ENCODE results near the gene TYW1B.
"Not testable (repeated sequence)": the region's sequence is repeated elsewhere in the genome, so short reads cannot be mapped to it uniquely, and the experiment has no call there.

The TYW1B gene

GRCh38 chr7:72722694-72723093, 105.3 kb downstream of the TYW1B start:
- FAIRE-seq; DNase-seq (ENCODE audit: insufficient read length, low spot score): not testable (repeated sequence)

DNA sequence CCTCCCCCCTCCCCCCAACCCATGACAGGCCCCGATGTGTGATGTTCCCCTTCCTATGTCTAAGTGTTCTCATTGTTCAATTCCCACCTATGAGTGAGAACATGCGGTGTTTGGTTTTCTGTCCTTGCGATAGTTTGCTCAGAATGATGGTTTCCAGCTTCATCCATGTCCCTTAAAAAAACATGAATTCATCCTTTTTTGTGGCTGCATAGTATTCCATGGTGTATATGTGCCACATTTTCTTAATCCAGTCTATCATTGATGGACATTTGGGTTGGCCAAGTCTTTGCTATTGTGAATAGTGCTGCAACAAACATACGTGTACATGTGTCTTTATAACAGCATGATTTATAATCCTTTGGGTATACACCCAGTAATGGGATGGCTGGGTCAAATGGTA, 107.1 kb downstream of the TYW1B start:
- FAIRE-seq; DNase-seq (ENCODE audit: insufficient read length, low spot score): not testable (repeated sequence)

GRCh38 chr7:72717252-72717774, 110.7 kb downstream of the TYW1B start:
- not testable (repeated sequence) for FAIRE-seq; DNase-seq (ENCODE audit: insufficient read length, low spot score)

- FAIRE-seq; DNase-seq (ENCODE audit: insufficient read length, low spot score): not testable (repeated sequence)
Observed at GRCh38 chr7:72711927-72712326, 116.1 kb downstream of the TYW1B start.

- FAIRE-seq (no peak), DNase-seq (ENCODE audit: insufficient read length, low spot score) (no peak)
- TF ChIP-seq CTCF (IDR thresholded peaks at IDR 0.05; ENCODE audit: insufficient read depth, missing control alignments) = no peak
Observed at GRCh38 chr7:72710983-72711382, 117.0 kb downstream of the TYW1B start.

- DNase-seq (ENCODE audit: insufficient read length, low spot score) = no peak
- FAIRE-seq = no peak
- TF ChIP-seq CTCF (IDR thresholded peaks at IDR 0.05; ENCODE audit: insufficient read depth, missing control alignments) = no peak
Observed at GRCh38 chr7:72709909-72710308, 118.1 kb downstream of the TYW1B start.

DNA sequence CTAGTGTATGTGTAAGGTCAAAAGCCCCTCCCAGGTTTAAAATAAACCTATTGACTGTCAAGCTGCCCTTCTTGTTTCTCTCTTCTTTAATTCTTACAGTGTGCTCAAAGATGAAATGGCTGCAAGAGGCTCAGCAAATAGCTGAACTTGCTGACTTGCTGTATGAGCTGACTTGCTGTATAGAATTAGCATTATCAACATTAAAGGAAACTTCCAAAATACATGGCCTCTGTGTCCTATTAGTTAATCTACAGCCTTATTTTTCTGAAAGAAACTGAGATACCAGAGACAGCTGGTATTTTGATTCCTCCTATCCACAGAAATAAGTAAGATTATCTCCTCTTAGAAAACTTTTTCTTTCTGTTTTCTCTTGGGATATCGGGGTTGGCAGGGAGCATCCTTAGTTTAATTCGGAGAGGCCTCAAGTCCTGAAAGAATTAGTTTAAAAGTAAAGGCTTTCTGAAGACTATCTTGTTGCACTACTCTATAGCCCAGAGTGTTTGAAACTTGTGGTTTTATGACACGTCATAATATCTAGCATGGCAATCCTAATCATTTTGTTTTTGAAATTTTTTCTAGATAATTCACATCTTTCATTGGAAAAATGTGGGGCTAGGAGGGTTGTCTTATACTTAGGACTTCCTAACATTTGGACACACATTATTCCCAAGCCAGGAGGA, 119.5 kb downstream of the TYW1B start:
- DNase-seq (ENCODE audit: insufficient read length, low spot score); FAIRE-seq: not testable (repeated sequence)

DNA sequence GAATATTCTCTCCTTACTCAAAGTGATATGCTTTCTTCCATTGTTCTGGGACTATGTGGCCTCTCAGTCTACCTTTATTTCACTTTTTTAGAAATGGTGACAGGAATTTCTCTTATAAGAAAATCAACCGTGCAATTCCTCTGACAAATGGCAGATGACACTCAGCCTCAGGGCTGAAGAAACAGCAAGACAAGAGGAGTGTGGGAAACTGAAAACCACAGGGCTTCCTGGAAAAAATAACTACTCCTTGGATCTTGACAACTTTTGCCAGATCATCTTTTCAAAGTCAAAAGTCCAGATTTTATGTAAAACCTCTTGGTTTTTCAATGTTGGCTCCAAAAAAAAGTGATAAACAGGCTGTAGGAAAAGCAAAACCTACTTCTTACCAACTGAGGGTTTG, 121.5 kb downstream of the TYW1B start:
- FAIRE-seq (peak; percentile 25), DNase-seq (ENCODE audit: insufficient read length, low spot score) (no peak)
- no peak for TF ChIP-seq CTCF (IDR thresholded peaks at IDR 0.05; ENCODE audit: insufficient read depth, missing control alignments)

- not testable (repeated sequence) for DNase-seq (ENCODE audit: insufficient read length, low spot score); FAIRE-seq
Observed at GRCh38 chr7:72705693-72706092, 122.3 kb downstream of the TYW1B start.

GRCh38 chr7:72704894-72705293, 123.1 kb downstream of the TYW1B start:
- DNase-seq (ENCODE audit: insufficient read length, low spot score) = no peak
- FAIRE-seq = no peak
- TF ChIP-seq CTCF (IDR thresholded peaks at IDR 0.05; ENCODE audit: insufficient read depth, missing control alignments) = no peak

- DNase-seq (ENCODE audit: insufficient read length, low spot score); FAIRE-seq: not testable (repeated sequence)
Observed at GRCh38 chr7:72700548-72700947, 127.5 kb downstream of the TYW1B start.

DNA sequence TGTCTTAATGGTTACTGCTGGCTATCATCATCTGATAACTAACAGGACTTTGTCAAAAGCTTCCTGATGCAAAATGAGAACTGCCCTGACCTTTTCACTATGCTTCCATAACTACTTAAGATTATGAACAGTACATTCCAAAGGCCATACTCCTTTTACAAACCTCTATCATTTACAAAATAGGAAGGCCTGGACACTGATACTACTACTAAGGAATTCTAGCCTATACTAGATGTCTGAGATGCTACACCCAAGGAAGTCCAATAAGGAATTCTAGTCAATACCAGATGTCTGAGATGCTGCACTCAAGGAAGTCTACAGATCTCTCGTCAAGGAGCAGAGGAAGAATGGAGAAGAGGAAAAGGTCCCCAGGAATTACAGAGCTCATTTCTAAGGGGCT, 130.9 kb downstream of the TYW1B start:
- DNase-seq (ENCODE audit: insufficient read length, low spot score); FAIRE-seq: not testable (repeated sequence)

DNA sequence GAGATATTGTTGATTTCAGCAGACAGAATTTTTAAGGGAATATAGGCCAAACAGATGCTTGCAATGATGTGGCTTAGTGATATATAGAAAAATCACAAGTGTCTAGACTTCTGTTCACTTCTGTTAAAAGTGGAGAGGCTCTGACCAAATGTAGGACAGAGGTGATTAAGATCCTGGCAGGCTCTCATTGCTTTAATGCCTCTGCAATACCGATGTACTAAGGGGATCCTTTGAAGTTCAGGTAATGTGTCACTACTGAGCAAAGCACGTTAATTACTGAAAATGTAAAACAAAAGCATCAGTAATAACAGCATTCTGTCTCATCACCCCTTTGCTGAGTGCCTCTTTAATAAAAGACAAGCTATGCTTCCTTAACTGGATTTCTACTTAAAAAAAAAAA, 131.4 kb downstream of the TYW1B start:
- not testable (repeated sequence) for FAIRE-seq; DNase-seq (ENCODE audit: insufficient read length, low spot score)

DNA sequence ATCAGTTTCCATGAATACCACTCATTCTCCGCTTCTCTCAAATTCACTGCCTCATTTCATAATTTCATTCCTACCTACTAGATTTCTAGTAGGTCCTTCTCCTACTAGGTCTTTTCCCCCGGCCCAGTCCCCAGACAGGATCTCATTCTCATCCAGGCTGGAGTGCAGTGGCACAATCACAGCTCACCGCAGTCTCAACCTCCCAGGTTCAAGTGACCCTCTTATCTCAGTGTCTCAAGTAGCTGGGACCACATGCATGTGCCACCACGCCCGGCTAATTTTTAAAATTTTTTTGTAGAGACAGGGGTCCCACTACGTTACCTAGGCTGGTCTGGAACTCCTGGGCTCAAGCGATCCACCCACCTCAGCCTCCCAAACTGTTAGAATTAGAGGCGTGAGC, 132.5 kb downstream of the TYW1B start:
- DNase-seq (ENCODE audit: insufficient read length, low spot score); FAIRE-seq: not testable (repeated sequence)

- DNase-seq (ENCODE audit: insufficient read length, low spot score); FAIRE-seq: not testable (repeated sequence)
Observed at GRCh38 chr7:72691442-72691841, 136.6 kb downstream of the TYW1B start.

- DNase-seq (ENCODE audit: insufficient read length, low spot score); FAIRE-seq: not testable (repeated sequence)
Observed at GRCh38 chr7:72690177-72690576, 137.8 kb downstream of the TYW1B start.

All from D721Med (cell line).